NCI-H446 treated with DMSO at 0.1 percent for 48 hours (cell line): ENCODE results near the gene MYL2.

Experiments
- DNase-seq: peaks from one replicate; lab custom pipeline; 2025; lab: John Stamatoyannopoulos, UW

Gene MYL2

GRCh38 chr12:110930348-110931314 is 10.3 kb upstream of the MYL2 start:
- no peak for DNase-seq

GRCh38 chr12:110929818-110930217 is 9.4 kb upstream of the MYL2 start:
- DNase-seq: no peak

- no peak for DNase-seq
Measured at GRCh38 chr12:110928700-110929099, 8.3 kb upstream of the MYL2 start.

- no peak for DNase-seq
Measured at GRCh38 chr12:110927546-110927945, 7.2 kb upstream of the MYL2 start.

- DNase-seq: no peak
Measured at GRCh38 chr12:110923692-110924334, 3.4 kb upstream of the MYL2 start.

- DNase-seq: no peak
Measured at GRCh38 chr12:110923192-110923591, 2.8 kb upstream of the MYL2 start.

- DNase-seq: no peak
Measured at GRCh38 chr12:110922652-110923051, 2.3 kb upstream of the MYL2 start.

GRCh38 chr12:110921262-110921661 is 883 bp upstream of the MYL2 start:
- DNase-seq: no peak

- DNase-seq: no peak
Measured at GRCh38 chr12:110919720-110920119, 659 bp downstream of the MYL2 start.

- DNase-seq: no peak
Measured at GRCh38 chr12:110917961-110918360, 2.4 kb downstream of the MYL2 start.

GRCh38 chr12:110917467-110917866 is 2.9 kb downstream of the MYL2 start:
- no peak for DNase-seq

GRCh38 chr12:110916295-110916875 is 4.0 kb downstream of the MYL2 start:
- DNase-seq: no peak

GRCh38 chr12:110913119-110914056 is 7.0 kb downstream of the MYL2 start:
- DNase-seq: no peak

- DNase-seq: no peak
Measured at GRCh38 chr12:110912263-110912662, 8.1 kb downstream of the MYL2 start.

- DNase-seq: no peak
Measured at GRCh38 chr12:110908377-110909152, 11.8 kb downstream of the MYL2 start.

GRCh38 chr12:110907583-110907982 is 12.8 kb downstream of the MYL2 start:
- DNase-seq: no peak

- no peak for DNase-seq
Measured at GRCh38 chr12:110906985-110907384, 13.4 kb downstream of the MYL2 start.

GRCh38 chr12:110906516-110906915 is 13.9 kb downstream of the MYL2 start:
- no peak for DNase-seq

GRCh38 chr12:110906083-110906482 is 14.3 kb downstream of the MYL2 start:
- no peak for DNase-seq

GRCh38 chr12:110903511-110903910 is 16.9 kb downstream of the MYL2 start:
- DNase-seq: no peak

GRCh38 chr12:110901401-110901800 is 19.0 kb downstream of the MYL2 start:
- DNase-seq: no peak
